ENCODE results near the gene XPNPEP1.

XPNPEP1 gene

GRCh38 chr10:109893386-109893785, 29.9 kb downstream of the XPNPEP1 start:
- DNase-seq (ENCODE audit: low read depth): no peak

- peak; percentile 58 for DNase-seq (ENCODE audit: low read depth)
Observed at GRCh38 chr10:109892931-109893330, 30.4 kb downstream of the XPNPEP1 start.

GRCh38 chr10:109892117-109892516, 31.2 kb downstream of the XPNPEP1 start:
- no peak for DNase-seq (ENCODE audit: low read depth)

GRCh38 chr10:109891105-109891504, 32.2 kb downstream of the XPNPEP1 start:
- DNase-seq (ENCODE audit: low read depth): peak; percentile 25

GRCh38 chr10:109889867-109890266, 33.4 kb downstream of the XPNPEP1 start:
- DNase-seq (ENCODE audit: low read depth): peak; percentile 85

GRCh38 chr10:109887776-109888175, 35.5 kb downstream of the XPNPEP1 start:
- DNase-seq (ENCODE audit: low read depth): no peak

GRCh38 chr10:109887243-109887642, 36.1 kb downstream of the XPNPEP1 start:
- no peak for DNase-seq (ENCODE audit: low read depth)

- no peak for DNase-seq (ENCODE audit: low read depth)
Observed at GRCh38 chr10:109886781-109887140, 36.5 kb downstream of the XPNPEP1 start.

- DNase-seq (ENCODE audit: low read depth): no peak
Observed at GRCh38 chr10:109886037-109886780, 37.1 kb downstream of the XPNPEP1 start.

GRCh38 chr10:109883859-109884771, 39.2 kb downstream of the XPNPEP1 start:
- peak; percentile 89 for DNase-seq (ENCODE audit: low read depth)

GRCh38 chr10:109882251-109883057, 40.9 kb downstream of the XPNPEP1 start:
- no peak for DNase-seq (ENCODE audit: low read depth)

- DNase-seq (ENCODE audit: low read depth): no peak
Observed at GRCh38 chr10:109881769-109882057, 41.6 kb downstream of the XPNPEP1 start.

- no peak for DNase-seq (ENCODE audit: low read depth)
Observed at GRCh38 chr10:109880886-109881768, 42.2 kb downstream of the XPNPEP1 start.

- no peak for DNase-seq (ENCODE audit: low read depth)
Observed at GRCh38 chr10:109877546-109877945, 45.8 kb downstream of the XPNPEP1 start.

- DNase-seq (ENCODE audit: low read depth): no peak
Observed at GRCh38 chr10:109875828-109876821, 47.2 kb downstream of the XPNPEP1 start.

- DNase-seq (ENCODE audit: low read depth): no peak
Observed at GRCh38 chr10:109875151-109875568, 48.2 kb downstream of the XPNPEP1 start.

GRCh38 chr10:109871476-109871875, 51.8 kb downstream of the XPNPEP1 start:
- DNase-seq (ENCODE audit: low read depth): no peak

GRCh38 chr10:109866995-109867635, 56.2 kb downstream of the XPNPEP1 start:
- DNase-seq (ENCODE audit: low read depth): peak; percentile 9

- peak; percentile 23 for DNase-seq (ENCODE audit: low read depth)
Observed at GRCh38 chr10:109866168-109866994, 56.9 kb downstream of the XPNPEP1 start.
